Astrocyte of the cerebellum (primary cell): ENCODE results near the gene DCHS1.

Experiments
- DNase-seq: peaks from one replicate; pipeline ENCODE4 v3.0.0-alpha.2; 2011; ENCODE audit warnings: low read depth
- H3K4me3 ChIP-seq: 2 replicates; pipeline ENCODE4 v1.5.1; 2011; ENCODE audit warnings: mild to moderate bottlenecking, low read depth, low read length, moderate library complexity
- in situ Hi-C: cut with HindIII; loops from 2 replicates; pipeline ENCODE4 v1.10.0; 2017; ENCODE audit warnings: low sequenced_read_pairs
- TF ChIP-seq, protein P1 (sequence below): IDR thresholded peaks from 2 replicates; pipeline ENCODE4 v1.5.1; 2012; ENCODE audit warnings: low read length, low read depth, moderate library complexity, mild to moderate bottlenecking; ENCODE audit errors: missing control alignments

DCHS1 gene

DNA sequence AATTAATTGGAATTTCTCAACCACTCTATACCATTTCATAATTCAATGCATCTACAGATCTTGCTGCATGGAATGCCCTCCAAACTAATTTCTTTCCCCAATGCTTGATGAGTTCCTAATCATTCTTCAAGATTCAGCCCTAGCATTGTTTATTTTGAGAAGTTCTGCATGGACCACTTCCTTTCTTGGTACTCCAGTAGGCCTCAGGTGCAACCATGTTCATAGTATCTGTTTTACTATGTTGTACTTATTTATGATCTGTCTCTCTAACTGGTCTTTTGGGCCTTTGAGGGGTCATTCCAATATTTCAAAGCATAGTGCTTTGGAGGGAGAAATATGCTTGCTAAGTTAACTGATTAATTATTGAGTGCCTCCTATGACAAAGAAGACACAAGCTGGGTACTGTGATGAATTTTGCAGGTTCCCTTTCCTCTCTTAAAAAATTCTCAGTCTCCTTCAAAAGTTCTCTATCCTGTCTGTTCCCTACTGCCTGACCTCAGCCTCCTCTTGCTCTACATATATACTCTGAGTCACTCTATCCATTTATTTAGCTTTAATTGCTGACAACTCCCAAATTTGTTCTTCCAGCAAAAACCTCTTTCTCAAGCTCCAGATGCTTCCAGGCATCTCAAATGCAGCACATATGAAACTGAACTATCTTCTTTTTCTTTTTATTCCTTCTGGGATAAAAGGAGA is 18.1 kb upstream of the DCHS1 start:
- H3K4me3 ChIP-seq: no peak overlapping the region
- in situ Hi-C loops: no loop called here
- TF ChIP-seq, protein P1, sequence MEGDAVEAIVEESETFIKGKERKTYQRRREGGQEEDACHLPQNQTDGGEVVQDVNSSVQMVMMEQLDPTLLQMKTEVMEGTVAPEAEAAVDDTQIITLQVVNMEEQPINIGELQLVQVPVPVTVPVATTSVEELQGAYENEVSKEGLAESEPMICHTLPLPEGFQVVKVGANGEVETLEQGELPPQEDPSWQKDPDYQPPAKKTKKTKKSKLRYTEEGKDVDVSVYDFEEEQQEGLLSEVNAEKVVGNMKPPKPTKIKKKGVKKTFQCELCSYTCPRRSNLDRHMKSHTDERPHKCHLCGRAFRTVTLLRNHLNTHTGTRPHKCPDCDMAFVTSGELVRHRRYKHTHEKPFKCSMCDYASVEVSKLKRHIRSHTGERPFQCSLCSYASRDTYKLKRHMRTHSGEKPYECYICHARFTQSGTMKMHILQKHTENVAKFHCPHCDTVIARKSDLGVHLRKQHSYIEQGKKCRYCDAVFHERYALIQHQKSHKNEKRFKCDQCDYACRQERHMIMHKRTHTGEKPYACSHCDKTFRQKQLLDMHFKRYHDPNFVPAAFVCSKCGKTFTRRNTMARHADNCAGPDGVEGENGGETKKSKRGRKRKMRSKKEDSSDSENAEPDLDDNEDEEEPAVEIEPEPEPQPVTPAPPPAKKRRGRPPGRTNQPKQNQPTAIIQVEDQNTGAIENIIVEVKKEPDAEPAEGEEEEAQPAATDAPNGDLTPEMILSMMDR: no peak
- DNase-seq: no peak

DNA sequence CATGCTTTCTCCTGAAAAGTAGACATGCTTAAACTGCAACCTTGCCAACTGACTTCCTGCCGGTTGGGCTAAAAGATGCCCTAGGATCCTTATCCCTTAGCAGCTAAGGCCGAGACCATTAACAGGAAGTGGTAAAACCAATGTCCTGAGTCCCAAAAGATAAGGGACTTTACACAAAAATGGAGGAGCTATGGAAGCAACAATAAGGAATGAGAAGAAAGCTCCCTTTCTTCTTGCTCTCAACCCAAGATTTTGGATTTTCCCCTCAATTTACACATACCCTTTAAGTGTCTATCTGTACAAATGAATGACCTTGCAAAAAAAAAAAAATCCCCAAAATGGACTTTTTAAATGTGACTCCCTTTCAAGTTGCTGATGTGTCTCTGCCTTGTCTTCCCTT is 16.4 kb upstream of the DCHS1 start:
- in situ Hi-C loops: no loop called here
- no peak overlapping the region for H3K4me3 ChIP-seq
- DNase-seq: no peak
- TF ChIP-seq, protein P1: no peak

DNA sequence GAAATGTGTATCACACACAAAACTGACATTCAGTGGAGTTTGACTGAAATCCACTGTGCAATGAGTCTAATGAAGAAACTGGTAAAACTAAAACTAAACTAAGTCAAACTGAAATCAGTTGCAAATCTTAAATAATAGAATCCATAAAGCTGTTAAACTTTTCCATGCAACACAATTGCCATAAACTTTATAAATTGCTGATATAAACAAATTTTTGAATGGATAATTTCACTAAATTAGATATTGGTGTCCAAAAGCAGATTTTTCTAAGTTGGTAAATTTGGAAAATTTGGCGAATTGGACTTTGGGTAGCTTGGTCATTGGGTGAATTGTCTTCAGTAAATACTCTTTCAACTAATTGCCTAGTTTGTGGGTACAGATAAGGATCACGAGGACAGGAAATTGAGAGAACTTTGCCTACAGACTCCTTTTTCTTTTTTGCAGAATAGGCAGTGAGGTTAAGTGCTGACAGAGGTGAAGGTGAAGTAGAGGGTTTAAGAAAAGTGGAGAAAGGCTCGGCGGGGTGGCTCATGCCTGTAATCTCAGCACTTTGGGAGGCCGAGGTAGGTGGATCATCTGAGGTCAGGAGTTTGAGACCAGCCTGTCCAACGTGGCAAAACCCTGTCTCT is 14.7 kb upstream of the DCHS1 start:
- TF ChIP-seq, protein P1: no peak
- in situ Hi-C loops: no loop called here
- no peak for DNase-seq
- no peak overlapping the region for H3K4me3 ChIP-seq

DNA sequence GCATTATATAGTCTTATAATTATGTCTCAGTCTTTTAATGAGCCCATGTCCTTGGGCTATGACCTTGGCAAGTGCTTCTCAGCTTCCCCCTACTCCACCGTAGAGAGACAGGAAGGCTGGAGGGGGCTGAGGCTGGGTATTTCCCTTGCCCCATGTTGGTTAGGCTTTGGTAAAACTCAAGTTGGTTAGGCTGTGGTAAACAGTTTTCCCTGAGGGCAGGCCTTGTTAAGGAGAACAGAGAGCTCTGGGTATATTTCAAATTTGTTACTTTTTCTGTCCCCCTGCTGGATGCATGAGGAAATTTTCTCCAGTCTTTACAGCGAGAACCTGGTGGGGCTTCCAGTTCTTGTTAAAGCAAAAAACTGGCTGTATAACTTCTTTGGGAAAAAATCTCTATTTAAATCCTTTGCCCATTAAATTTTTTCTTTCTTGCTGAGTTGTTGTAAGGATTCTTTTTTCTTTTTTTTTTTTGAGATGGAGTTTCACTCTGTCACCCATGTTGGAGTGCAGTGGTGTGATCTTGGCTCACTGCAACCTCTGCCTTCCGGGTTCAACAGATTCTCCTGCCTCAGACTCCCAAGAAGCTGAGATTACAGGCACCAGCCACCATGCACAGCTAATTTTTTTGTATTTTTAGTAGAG is 12.2 kb upstream of the DCHS1 start:
- DNase-seq: peak; percentile 18
- H3K4me3 ChIP-seq: no peak overlapping the region
- TF ChIP-seq, protein P1: peak; percentile 64
- in situ Hi-C loops: no loop called here

DNA sequence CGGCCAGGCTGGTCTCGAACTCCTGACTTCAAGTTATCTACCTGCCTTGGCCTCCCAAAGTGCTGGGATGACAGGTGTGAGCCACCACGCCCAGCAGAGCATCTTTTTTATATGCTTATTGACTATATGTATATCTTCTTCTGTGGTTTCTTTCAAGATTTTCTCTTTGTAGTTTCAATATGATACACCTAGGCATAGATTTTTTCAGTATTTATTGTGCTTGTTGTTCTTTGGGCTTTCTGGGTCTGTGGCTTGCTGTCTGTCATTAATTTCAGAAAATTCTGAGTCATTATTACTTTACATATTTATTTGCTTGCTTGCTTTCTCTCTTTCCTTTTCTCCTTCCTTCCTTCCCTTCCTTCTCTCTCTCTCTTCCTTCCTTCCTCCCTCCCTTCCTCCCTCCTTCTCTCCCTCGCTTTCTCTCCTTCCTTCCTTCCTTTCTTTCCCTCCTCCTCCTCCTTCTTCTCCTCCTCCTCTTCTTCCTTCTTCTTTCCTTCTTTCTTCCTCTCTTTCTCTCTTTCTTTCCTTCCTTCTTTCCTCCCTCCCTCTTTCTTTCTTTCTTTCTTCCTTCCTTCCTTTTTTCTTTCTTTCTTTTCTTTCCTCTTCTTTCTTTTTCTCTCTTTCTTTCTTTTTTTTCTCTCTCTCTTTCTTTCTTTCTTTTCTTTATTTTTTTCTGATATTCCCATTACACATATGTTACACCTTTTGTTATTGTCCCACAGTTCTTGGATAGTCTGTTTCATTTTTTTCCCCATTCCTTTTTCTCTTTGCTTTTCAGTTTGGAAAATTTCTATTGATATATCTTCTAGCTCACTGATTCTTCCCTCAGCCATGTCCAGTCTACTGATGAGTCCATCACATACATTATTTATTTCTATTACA is 10.9 kb upstream of the DCHS1 start:
- TF ChIP-seq, protein P1: no peak
- in situ Hi-C loops: no loop called here
- DNase-seq: no peak

DNA sequence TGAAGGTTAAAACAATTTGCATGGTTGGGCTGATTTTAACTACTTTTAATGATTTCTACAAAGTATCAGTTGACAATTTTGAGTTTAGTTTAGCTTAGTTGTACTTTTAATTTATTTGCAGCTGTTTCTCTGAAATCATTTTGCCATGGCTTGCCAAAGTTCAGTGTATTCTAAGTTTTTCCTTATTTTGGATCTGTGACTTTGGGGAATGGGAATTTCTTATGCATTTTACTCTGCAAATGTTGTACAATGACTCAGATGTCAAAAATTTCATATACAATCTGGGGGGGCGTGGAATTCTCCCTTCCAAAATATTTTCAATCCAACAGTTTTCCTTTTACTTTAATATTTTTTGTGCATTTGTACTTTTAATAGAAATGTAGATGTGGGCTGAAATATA is 8.9 kb upstream of the DCHS1 start:
- DNase-seq: no peak
- no peak overlapping the region for H3K4me3 ChIP-seq
- in situ Hi-C loops: no loop called here
- TF ChIP-seq, protein P1: no peak

More for the DNA sequence above, 10.9 kb upstream of the DCHS1 start:
- no peak overlapping the region for H3K4me3 ChIP-seq
